Measurements from ENCODE around the gene UNCX.

- TF ChIP-seq CTCF (conservative IDR thresholded peaks at IDR 0.05; ENCODE audit: low read length) = no peak
- no peak for TF ChIP-seq EZH2phosphoT487 (IDR thresholded peaks at IDR 0.05; ENCODE audit: borderline replicate concordance)
Observed at GRCh38 chr7:1271046-1271445, 38.4 kb downstream of the UNCX start.
